ENCODE measurements around the gene HERC5. TPM values are rescaled to one million over a fixed set of nuclear protein-coding genes. Genes with fewer than 3 reads are reported as not detected.
A peak's percentile ranks its signal among the peaks of the same experiment; 100 is the strongest.
"Not testable (repeated sequence)": the region's sequence is repeated elsewhere in the genome, so short reads cannot be mapped to it uniquely, and the experiment has no call there.

The HERC5 gene
- polyA plus RNA-seq, 4 donors, result 4.9 to 6.9 (median 5.9) TPM

GRCh38 chr4:88517825-88518224 lies 60.9 kb downstream of the HERC5 start:
- no peak for DNase-seq (ENCODE audit: low read depth in 4 of 4, low spot score in 3 of 4)

GRCh38 chr4:88518911-88519310 lies 62.0 kb downstream of the HERC5 start:
- no peak for DNase-seq (ENCODE audit: low read depth in 4 of 4, low spot score in 3 of 4)

GRCh38 chr4:88522702-88523324 lies 65.9 kb downstream of the HERC5 start:
- DNase-seq (ENCODE audit: low read depth in 4 of 4, low spot score in 3 of 4), result peak; percentile 8 to 38 (median 22)

- peak; percentile 80 to 87 (median 86) for DNase-seq (ENCODE audit: low read depth in 4 of 4, low spot score in 3 of 4)
Observed at GRCh38 chr4:88523325-88524129, 66.6 kb downstream of the HERC5 start, which contains the start of gene PYURF. Gene PYURF (minus strand): TSS chr4:88523776. CDS start chr4:88523700, 76 bp downstream.

- DNase-seq (ENCODE audit: low read depth in 4 of 4, low spot score in 3 of 4), result no peak
Observed at GRCh38 chr4:88524171-88524570, 67.3 kb downstream of the HERC5 start.

- DNase-seq (ENCODE audit: low read depth in 4 of 4, low spot score in 3 of 4), result no peak
Observed at GRCh38 chr4:88526221-88526815, 69.4 kb downstream of the HERC5 start.

- no peak for DNase-seq (ENCODE audit: low read depth in 4 of 4, low spot score in 3 of 4)
Observed at GRCh38 chr4:88527787-88528186, 70.9 kb downstream of the HERC5 start.

GRCh38 chr4:88528861-88529260 lies 71.9 kb downstream of the HERC5 start:
- no peak for DNase-seq (ENCODE audit: low read depth in 4 of 4, low spot score in 3 of 4)

GRCh38 chr4:88531549-88531948 lies 74.6 kb downstream of the HERC5 start:
- DNase-seq (ENCODE audit: low read depth in 4 of 4, low spot score in 3 of 4), result no peak

GRCh38 chr4:88533088-88533790 lies 76.3 kb downstream of the HERC5 start:
- no peak for DNase-seq (ENCODE audit: low read depth in 4 of 4, low spot score in 3 of 4)

GRCh38 chr4:88533937-88534750 lies 77.2 kb downstream of the HERC5 start:
- no peak for DNase-seq (ENCODE audit: low read depth in 4 of 4, low spot score in 3 of 4)

GRCh38 chr4:88535090-88535755 lies 78.3 kb downstream of the HERC5 start:
- DNase-seq (ENCODE audit: low read depth in 4 of 4, low spot score in 3 of 4), result no peak

- no peak for DNase-seq (ENCODE audit: low read depth in 4 of 4, low spot score in 3 of 4)
Observed at GRCh38 chr4:88537709-88538108, 80.8 kb downstream of the HERC5 start.

GRCh38 chr4:88539322-88540068 lies 82.6 kb downstream of the HERC5 start:
- not testable (repeated sequence) for DNase-seq (ENCODE audit: low read depth in 4 of 4, low spot score in 3 of 4)

GRCh38 chr4:88549815-88550214 lies 92.9 kb downstream of the HERC5 start:
- DNase-seq (ENCODE audit: low read depth in 4 of 4, low spot score in 3 of 4), result no peak

Measured in right renal pelvis (tissue), 4 donors.